Omental fat pad (tissue), 4 donors: ENCODE measurements around the gene AGBL1. TPM values are rescaled to one million over a fixed set of nuclear protein-coding genes. Genes with fewer than 3 reads are reported as not detected.

Source experiments
- ATAC-seq: fragments of 150-250 bp; one replicate; pipeline ENCODE4 v1.9.1; 2016; ENCODE audit warnings: mild to moderate bottlenecking, moderate library complexity; ENCODE audit not compliant: low FRiP score
- DNase-seq: peaks from one replicate; pipeline ENCODE4 v3.0.0-alpha.2; 2019; ENCODE audit warnings: low spot score
- CTCF ChIP-seq, 3 donors: fragments of 450-650 bp; IDR thresholded peaks; one replicate each; pipeline ENCODE4 v1.5.1; 2016 to 2017; ENCODE audit warnings: antibody characterized with exemption in 3 of 3, mild to moderate bottlenecking in 3 of 3, moderate library complexity in 2 of 3
- total RNA-seq, 4 donors: library from RNA; depleted of rRNA; stranded (reverse); fragments of >200 nt; gene quantifications; one replicate each; pipeline ENCODE4 v1.1.0, GENCODE V29; 2016

The AGBL1 gene
- total RNA-seq, 4 donors from 2014 or later, result not detected

GRCh38 chr15:86852741-86853140 lies 773.1 kb downstream of the AGBL1 start:
- ATAC-seq, result no peak
- no peak for DNase-seq
- TF ChIP-seq CTCF (IDR thresholded peaks at IDR 0.05), result no peak

GRCh38 chr15:86854176-86854575 lies 774.5 kb downstream of the AGBL1 start:
- DNase-seq (no peak), ATAC-seq (no peak)
- TF ChIP-seq CTCF (IDR thresholded peaks at IDR 0.05), result no peak

- DNase-seq (no peak), ATAC-seq (no peak)
- no peak for TF ChIP-seq CTCF (IDR thresholded peaks at IDR 0.05)
These were observed 775.9 kb downstream of the AGBL1 start for GRCh38 chr15:86855307-86856291.

GRCh38 chr15:86857701-86858100 lies 778.0 kb downstream of the AGBL1 start:
- DNase-seq, result no peak
- ATAC-seq, result no peak
- TF ChIP-seq CTCF (IDR thresholded peaks at IDR 0.05), result no peak

GRCh38 chr15:86863226-86863915 lies 783.7 kb downstream of the AGBL1 start:
- DNase-seq (no peak), ATAC-seq (no peak)
- no peak for TF ChIP-seq CTCF (IDR thresholded peaks at IDR 0.05)

GRCh38 chr15:86865920-86866319 lies 786.2 kb downstream of the AGBL1 start:
- ATAC-seq, result no peak
- TF ChIP-seq CTCF (IDR thresholded peaks at IDR 0.05), result no peak
- no peak for DNase-seq
